GM19438 (cell line): ENCODE data around the gene FBXO11.

Source experiments
- ATAC-seq: cut with Tn5 transposase; IDR thresholded peaks from one replicate; pipeline ENCODE4 v1.9.1; 2021; ENCODE audit warnings: low read depth; ENCODE audit not compliant: unreplicated experiment

FBXO11 gene

GRCh38 chr2:47798631-47799030, 107.7 kb downstream of the FBXO11 start:
- no peak for ATAC-seq

GRCh38 chr2:47796090-47796697, 110.1 kb downstream of the FBXO11 start:
- no peak for ATAC-seq

- no peak for ATAC-seq
Measured at GRCh38 chr2:47785986-47786385, 120.3 kb downstream of the FBXO11 start.

GRCh38 chr2:47784352-47784851, 121.9 kb downstream of the FBXO11 start:
- no peak for ATAC-seq

GRCh38 chr2:47783486-47784351, 122.6 kb downstream of the FBXO11 start:
- peak; percentile 33 for ATAC-seq

GRCh38 chr2:47782671-47783485, 123.4 kb downstream of the FBXO11 start, which contains the start of gene MSH6:
Gene MSH6 (plus strand): TSS chr2:47783145. CDS start chr2:47783234, 89 bp downstream.
- peak; percentile 76 for ATAC-seq

GRCh38 chr2:47782381-47782670, 124.0 kb downstream of the FBXO11 start:
- no peak for ATAC-seq

- ATAC-seq = no peak
Measured at GRCh38 chr2:47779426-47779790, 126.9 kb downstream of the FBXO11 start.

GRCh38 chr2:47778698-47779425, 127.4 kb downstream of the FBXO11 start:
- ATAC-seq = no peak

- no peak for ATAC-seq
Measured at GRCh38 chr2:47777277-47777937, 128.9 kb downstream of the FBXO11 start.

- no peak for ATAC-seq
Measured at GRCh38 chr2:47774567-47774966, 131.7 kb downstream of the FBXO11 start.

GRCh38 chr2:47772343-47772742, 134.0 kb downstream of the FBXO11 start:
- no peak for ATAC-seq

GRCh38 chr2:47771211-47771610, 135.1 kb downstream of the FBXO11 start:
- no peak for ATAC-seq

- ATAC-seq = no peak
Measured at GRCh38 chr2:47769318-47769717, 137.0 kb downstream of the FBXO11 start.

- no peak for ATAC-seq
Measured at GRCh38 chr2:47767880-47768609, 138.3 kb downstream of the FBXO11 start.

GRCh38 chr2:47767497-47767844, 138.8 kb downstream of the FBXO11 start:
- no peak for ATAC-seq

- peak; percentile 44 for ATAC-seq
Measured at GRCh38 chr2:47751856-47752414, 154.4 kb downstream of the FBXO11 start.

- no peak for ATAC-seq
Measured at GRCh38 chr2:47747878-47748277, 158.4 kb downstream of the FBXO11 start.

GRCh38 chr2:47744074-47744473, 162.2 kb downstream of the FBXO11 start:
- ATAC-seq = no peak
